WTC11 (cell line): ENCODE measurements around the gene DNAH7. TPM values are rescaled to one million over a fixed set of nuclear protein-coding genes. Genes with fewer than 3 reads are reported as not detected.

ENCODE experiments used
- ATAC-seq: fragments of 200-7000 bp; cut with Tn5 transposase; 2 replicates; pipeline ENCODE4 v1.10.0; 2021; ENCODE audit warnings: mild to moderate bottlenecking, moderate library complexity
- CTCF ChIA-PET: fragments of 300-600 bp; sonication (Branson Sonifier 250); formaldehyde crosslinking; loops from one replicate; lab custom pipeline; 2021; ENCODE audit warnings: antibody characterized with exemption; lab: Charles Lee
- POLR2A ChIA-PET: fragments of 350-600 bp; sonication (Branson Sonifier 250); formaldehyde crosslinking; loops from one replicate; lab custom pipeline; 2021; ENCODE audit warnings: antibody characterized with exemption; lab: Charles Lee
- DNase-seq: peaks from one replicate; pipeline ENCODE4 v3.0.0; 2021; ENCODE audit warnings: low spot score
- H3K27ac Mint-ChIP-seq: 2 replicates; pipeline ENCODE4 v1.8.0; 2021; ENCODE audit warnings: mixed read lengths
- H3K27me3 Mint-ChIP-seq: 2 replicates; pipeline ENCODE4 v1.8.0; 2021; ENCODE audit warnings: low read depth, mild to moderate bottlenecking, moderate library complexity, mixed read lengths
- H3K36me3 Mint-ChIP-seq: 2 replicates; pipeline ENCODE4 v1.8.0; 2021; ENCODE audit warnings: mixed read lengths
- H3K4me1 Mint-ChIP-seq: 2 replicates; pipeline ENCODE4 v1.8.0; 2022; ENCODE audit warnings: mixed read lengths
- H3K4me3 Mint-ChIP-seq: 2 replicates; pipeline ENCODE4 v1.8.0; 2021; ENCODE audit warnings: mild to moderate bottlenecking, moderate library complexity, mixed read lengths
- H3K9me3 Mint-ChIP-seq: 2 replicates; pipeline ENCODE4 v1.8.0; 2021; ENCODE audit warnings: mixed read lengths
- FOXJ3 ChIP-seq: sonication (generic); formaldehyde crosslinking; IDR thresholded peaks from 2 replicates; pipeline ENCODE4 v1.9.0; 2021; ENCODE audit warnings: missing genetic modification reagents, mild to moderate bottlenecking, borderline replicate concordance
- FOXK1 ChIP-seq: sonication (generic); formaldehyde crosslinking; IDR thresholded peaks from 2 replicates; pipeline ENCODE4 v1.8.0; 2022; ENCODE audit warnings: mild to moderate bottlenecking, moderate library complexity, missing genetic modification reagents
- NFYB ChIP-seq: sonication (generic); formaldehyde crosslinking; conservative IDR thresholded peaks from 2 replicates; pipeline ENCODE4 v1.8.0; 2022; ENCODE audit warnings: low read depth, missing genetic modification reagents
- PRRX2 ChIP-seq: fragments of 250-450 bp; sonication (Bioruptor Pico); IDR thresholded peaks from 2 replicates; pipeline ENCODE4 v1.8.0; 2021; ENCODE audit warnings: mild to moderate bottlenecking
- RORB ChIP-seq: fragments of 250-450 bp; sonication (Bioruptor Pico); IDR thresholded peaks from 2 replicates; pipeline ENCODE4 v1.9.0; 2021; ENCODE audit warnings: mild to moderate bottlenecking
- SOX15 ChIP-seq: fragments of 250-450 bp; sonication (Bioruptor Pico); IDR thresholded peaks from 2 replicates; pipeline ENCODE4 v1.9.0; 2021; ENCODE audit warnings: mild to moderate bottlenecking
- TCF7 ChIP-seq: sonication (generic); formaldehyde crosslinking; IDR thresholded peaks from 2 replicates; pipeline ENCODE4 v1.8.0; 2022; ENCODE audit warnings: mild to moderate bottlenecking, low read depth, missing genetic modification reagents, moderate library complexity
- TEAD1 ChIP-seq: sonication (generic); formaldehyde crosslinking; IDR thresholded peaks from 2 replicates; pipeline ENCODE4 v1.8.0; 2022; ENCODE audit warnings: mild to moderate bottlenecking, missing genetic modification reagents
- TEAD4 ChIP-seq: sonication (generic); formaldehyde crosslinking; IDR thresholded peaks from 2 replicates; pipeline ENCODE4 v1.8.0; 2022; ENCODE audit warnings: mild to moderate bottlenecking, missing genetic modification reagents
- ZNF671 ChIP-seq: fragments of 250-450 bp; sonication (Bioruptor Pico); IDR thresholded peaks from 2 replicates; pipeline ENCODE4 v1.8.0; 2021; ENCODE audit warnings: mild to moderate bottlenecking
- total RNA-seq: library from RNA; stranded (reverse); gene quantifications from 3 replicates; pipeline ENCODE4 v1.2.3, GENCODE V29; 2021
- TF ChIP-seq, protein P1 (sequence below): fragments of 200-600 bp; IDR thresholded peaks from 2 replicates; pipeline ENCODE4 v1.8.0; 2022; ENCODE audit warnings: antibody characterized with exemption
- TF ChIP-seq, protein P2 (sequence below): fragments of 250-450 bp; sonication (Bioruptor Pico); IDR thresholded peaks from 2 replicates; pipeline ENCODE4 v1.9.0; 2021; ENCODE audit warnings: mild to moderate bottlenecking
- TF ChIP-seq, protein P3 (sequence below): sonication (generic); formaldehyde crosslinking; IDR thresholded peaks from 2 replicates; pipeline ENCODE4 v1.8.1; 2023; ENCODE audit warnings: mild to moderate bottlenecking, missing genetic modification reagents, borderline replicate concordance
- TF ChIP-seq, protein P4 (sequence below): sonication (generic); formaldehyde crosslinking; IDR thresholded peaks from 2 replicates; pipeline ENCODE4 v1.8.1; 2023; ENCODE audit warnings: mild to moderate bottlenecking, missing genetic modification reagents, moderate library complexity
- TF ChIP-seq, protein P5 (sequence below): sonication (generic); formaldehyde crosslinking; conservative IDR thresholded peaks from 2 replicates; pipeline ENCODE4 v1.8.1; 2023; ENCODE audit warnings: mild to moderate bottlenecking, low read depth, missing genetic modification reagents, moderate library complexity
- TF ChIP-seq, protein P6 (sequence below): sonication (generic); formaldehyde crosslinking; IDR thresholded peaks from 2 replicates; pipeline ENCODE4 v1.8.0; 2022; ENCODE audit warnings: mild to moderate bottlenecking, missing genetic modification reagents
- TF ChIP-seq, protein P7 (sequence below): fragments of 250-450 bp; sonication (Bioruptor Pico); IDR thresholded peaks from 2 replicates; pipeline ENCODE4 v1.9.0; 2021; ENCODE audit warnings: mild to moderate bottlenecking, borderline replicate concordance
- TF ChIP-seq, protein P8 (sequence below): sonication (generic); formaldehyde crosslinking; IDR thresholded peaks from 2 replicates; pipeline ENCODE4 v1.8.1; 2022; ENCODE audit warnings: low read depth, mild to moderate bottlenecking, moderate library complexity, missing genetic modification reagents, borderline replicate concordance

DNAH7 gene
- total RNA-seq, 1 experiment from 2014 or later, result 0.04 TPM

DNA sequence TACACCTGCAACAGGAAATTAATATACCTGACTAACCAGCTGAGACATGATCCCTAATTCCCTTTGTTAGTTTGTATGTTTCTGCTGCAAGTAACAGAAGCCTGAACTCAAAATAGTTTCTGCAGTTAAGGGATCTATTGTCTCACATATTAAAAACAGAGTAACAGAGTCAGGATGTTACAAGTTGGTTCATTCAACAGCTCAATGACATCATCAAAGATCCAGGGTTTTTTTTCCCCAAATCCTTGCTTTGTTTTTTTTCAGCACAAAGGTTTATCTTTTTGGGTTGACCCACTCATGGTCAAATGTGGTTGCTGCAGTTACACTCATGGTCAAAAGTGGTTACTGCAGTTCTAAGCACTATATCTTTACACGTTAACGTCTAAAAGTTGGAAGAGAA, 35.0 kb upstream of the DNAH7 start (continued):
- TF ChIP-seq, protein P1, sequence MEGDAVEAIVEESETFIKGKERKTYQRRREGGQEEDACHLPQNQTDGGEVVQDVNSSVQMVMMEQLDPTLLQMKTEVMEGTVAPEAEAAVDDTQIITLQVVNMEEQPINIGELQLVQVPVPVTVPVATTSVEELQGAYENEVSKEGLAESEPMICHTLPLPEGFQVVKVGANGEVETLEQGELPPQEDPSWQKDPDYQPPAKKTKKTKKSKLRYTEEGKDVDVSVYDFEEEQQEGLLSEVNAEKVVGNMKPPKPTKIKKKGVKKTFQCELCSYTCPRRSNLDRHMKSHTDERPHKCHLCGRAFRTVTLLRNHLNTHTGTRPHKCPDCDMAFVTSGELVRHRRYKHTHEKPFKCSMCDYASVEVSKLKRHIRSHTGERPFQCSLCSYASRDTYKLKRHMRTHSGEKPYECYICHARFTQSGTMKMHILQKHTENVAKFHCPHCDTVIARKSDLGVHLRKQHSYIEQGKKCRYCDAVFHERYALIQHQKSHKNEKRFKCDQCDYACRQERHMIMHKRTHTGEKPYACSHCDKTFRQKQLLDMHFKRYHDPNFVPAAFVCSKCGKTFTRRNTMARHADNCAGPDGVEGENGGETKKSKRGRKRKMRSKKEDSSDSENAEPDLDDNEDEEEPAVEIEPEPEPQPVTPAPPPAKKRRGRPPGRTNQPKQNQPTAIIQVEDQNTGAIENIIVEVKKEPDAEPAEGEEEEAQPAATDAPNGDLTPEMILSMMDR, result no peak
- TF ChIP-seq FOXJ3 (CRISPR knock-in tag), result no peak
- no peak for TF ChIP-seq RORB (CRISPR knock-in tag)
- TF ChIP-seq, protein P2, sequence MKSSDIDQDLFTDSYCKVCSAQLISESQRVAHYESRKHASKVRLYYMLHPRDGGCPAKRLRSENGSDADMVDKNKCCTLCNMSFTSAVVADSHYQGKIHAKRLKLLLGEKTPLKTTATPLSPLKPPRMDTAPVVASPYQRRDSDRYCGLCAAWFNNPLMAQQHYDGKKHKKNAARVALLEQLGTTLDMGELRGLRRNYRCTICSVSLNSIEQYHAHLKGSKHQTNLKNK (CRISPR knock-in tag), result no peak
- no peak for TF ChIP-seq NFYB (CRISPR knock-in tag)
- TF ChIP-seq, protein P3, sequence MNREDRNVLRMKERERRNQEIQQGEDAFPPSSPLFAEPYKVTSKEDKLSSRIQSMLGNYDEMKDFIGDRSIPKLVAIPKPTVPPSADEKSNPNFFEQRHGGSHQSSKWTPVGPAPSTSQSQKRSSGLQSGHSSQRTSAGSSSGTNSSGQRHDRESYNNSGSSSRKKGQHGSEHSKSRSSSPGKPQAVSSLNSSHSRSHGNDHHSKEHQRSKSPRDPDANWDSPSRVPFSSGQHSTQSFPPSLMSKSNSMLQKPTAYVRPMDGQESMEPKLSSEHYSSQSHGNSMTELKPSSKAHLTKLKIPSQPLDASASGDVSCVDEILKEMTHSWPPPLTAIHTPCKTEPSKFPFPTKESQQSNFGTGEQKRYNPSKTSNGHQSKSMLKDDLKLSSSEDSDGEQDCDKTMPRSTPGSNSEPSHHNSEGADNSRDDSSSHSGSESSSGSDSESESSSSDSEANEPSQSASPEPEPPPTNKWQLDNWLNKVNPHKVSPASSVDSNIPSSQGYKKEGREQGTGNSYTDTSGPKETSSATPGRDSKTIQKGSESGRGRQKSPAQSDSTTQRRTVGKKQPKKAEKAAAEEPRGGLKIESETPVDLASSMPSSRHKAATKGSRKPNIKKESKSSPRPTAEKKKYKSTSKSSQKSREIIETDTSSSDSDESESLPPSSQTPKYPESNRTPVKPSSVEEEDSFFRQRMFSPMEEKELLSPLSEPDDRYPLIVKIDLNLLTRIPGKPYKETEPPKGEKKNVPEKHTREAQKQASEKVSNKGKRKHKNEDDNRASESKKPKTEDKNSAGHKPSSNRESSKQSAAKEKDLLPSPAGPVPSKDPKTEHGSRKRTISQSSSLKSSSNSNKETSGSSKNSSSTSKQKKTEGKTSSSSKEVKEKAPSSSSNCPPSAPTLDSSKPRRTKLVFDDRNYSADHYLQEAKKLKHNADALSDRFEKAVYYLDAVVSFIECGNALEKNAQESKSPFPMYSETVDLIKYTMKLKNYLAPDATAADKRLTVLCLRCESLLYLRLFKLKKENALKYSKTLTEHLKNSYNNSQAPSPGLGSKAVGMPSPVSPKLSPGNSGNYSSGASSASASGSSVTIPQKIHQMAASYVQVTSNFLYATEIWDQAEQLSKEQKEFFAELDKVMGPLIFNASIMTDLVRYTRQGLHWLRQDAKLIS (CRISPR knock-in tag), result no peak
- TF ChIP-seq, protein P4, sequence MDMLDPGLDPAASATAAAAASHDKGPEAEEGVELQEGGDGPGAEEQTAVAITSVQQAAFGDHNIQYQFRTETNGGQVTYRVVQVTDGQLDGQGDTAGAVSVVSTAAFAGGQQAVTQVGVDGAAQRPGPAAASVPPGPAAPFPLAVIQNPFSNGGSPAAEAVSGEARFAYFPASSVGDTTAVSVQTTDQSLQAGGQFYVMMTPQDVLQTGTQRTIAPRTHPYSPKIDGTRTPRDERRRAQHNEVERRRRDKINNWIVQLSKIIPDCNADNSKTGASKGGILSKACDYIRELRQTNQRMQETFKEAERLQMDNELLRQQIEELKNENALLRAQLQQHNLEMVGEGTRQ, result no peak
- TF ChIP-seq ZNF671 (CRISPR knock-in tag), result no peak
- TF ChIP-seq PRRX2 (CRISPR knock-in tag), result no peak
- TF ChIP-seq, protein P5, sequence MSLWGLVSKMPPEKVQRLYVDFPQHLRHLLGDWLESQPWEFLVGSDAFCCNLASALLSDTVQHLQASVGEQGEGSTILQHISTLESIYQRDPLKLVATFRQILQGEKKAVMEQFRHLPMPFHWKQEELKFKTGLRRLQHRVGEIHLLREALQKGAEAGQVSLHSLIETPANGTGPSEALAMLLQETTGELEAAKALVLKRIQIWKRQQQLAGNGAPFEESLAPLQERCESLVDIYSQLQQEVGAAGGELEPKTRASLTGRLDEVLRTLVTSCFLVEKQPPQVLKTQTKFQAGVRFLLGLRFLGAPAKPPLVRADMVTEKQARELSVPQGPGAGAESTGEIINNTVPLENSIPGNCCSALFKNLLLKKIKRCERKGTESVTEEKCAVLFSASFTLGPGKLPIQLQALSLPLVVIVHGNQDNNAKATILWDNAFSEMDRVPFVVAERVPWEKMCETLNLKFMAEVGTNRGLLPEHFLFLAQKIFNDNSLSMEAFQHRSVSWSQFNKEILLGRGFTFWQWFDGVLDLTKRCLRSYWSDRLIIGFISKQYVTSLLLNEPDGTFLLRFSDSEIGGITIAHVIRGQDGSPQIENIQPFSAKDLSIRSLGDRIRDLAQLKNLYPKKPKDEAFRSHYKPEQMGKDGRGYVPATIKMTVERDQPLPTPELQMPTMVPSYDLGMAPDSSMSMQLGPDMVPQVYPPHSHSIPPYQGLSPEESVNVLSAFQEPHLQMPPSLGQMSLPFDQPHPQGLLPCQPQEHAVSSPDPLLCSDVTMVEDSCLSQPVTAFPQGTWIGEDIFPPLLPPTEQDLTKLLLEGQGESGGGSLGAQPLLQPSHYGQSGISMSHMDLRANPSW (CRISPR knock-in tag), result no peak
- no peak for TF ChIP-seq TCF7 (CRISPR knock-in tag)

DNA sequence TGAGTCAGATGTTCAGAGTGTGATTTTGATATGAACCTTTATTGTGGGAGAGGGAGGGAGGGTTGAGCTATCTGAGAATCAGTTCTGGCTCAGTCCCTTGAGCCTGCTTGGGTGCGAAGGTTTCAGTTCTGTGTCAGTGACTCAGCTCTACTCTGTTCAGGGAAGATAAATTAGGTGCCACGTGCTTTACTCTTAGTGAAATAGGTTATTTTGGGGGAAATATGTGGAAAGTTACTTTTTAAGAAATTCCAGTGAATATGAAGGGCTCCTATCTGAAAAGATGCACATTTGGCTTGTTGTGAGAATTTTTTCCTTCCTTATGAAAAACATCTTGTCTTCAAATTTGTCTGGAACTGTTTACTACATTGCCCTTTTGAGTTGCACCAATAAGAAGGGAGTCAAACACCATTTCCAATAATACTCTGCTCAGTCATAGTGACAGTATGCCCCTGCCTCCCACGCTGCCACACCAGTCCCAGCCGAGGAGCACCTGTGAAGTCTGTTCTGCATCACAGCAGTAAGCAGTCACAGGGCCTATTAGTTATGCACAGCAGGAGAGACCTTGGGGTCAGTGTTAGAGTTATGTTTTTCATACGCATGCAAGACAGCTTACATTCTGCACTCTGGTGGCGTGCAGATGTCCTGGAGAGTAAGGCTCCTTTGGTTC, 32.8 kb upstream of the DNAH7 start:
- CTCF ChIA-PET, result interaction anchor here (1.8 kb wide), 1 partner anchor 23 kb away, joined by 7 read pairs; no protein-coding TSS in a partner anchor
- ATAC-seq (peak; percentile 38), DNase-seq (no peak)
- H3K4me1 Mint-ChIP-seq, result peaks cover 57% of the 10 kb centered on the region
- POLR2A ChIA-PET, result no interaction called here
- H3K9me3 Mint-ChIP-seq, result peaks cover 8% of the 10 kb centered on the region
- H3K27ac Mint-ChIP-seq, result peak overlapping the region; percentile 58; the same call in 1 of the 2 replicates
- no peak overlapping the region for H3K4me3 Mint-ChIP-seq
- peaks cover 3% of the 10 kb centered on the region; the same call in 1 of the 2 replicates for H3K36me3 Mint-ChIP-seq
- H3K27me3 Mint-ChIP-seq, result no peaks in the 10 kb centered on the region
- peak; percentile 43; the same call in 1 of the 2 replicates for TF ChIP-seq TEAD1 (CRISPR knock-in tag)
- TF ChIP-seq, protein P6, sequence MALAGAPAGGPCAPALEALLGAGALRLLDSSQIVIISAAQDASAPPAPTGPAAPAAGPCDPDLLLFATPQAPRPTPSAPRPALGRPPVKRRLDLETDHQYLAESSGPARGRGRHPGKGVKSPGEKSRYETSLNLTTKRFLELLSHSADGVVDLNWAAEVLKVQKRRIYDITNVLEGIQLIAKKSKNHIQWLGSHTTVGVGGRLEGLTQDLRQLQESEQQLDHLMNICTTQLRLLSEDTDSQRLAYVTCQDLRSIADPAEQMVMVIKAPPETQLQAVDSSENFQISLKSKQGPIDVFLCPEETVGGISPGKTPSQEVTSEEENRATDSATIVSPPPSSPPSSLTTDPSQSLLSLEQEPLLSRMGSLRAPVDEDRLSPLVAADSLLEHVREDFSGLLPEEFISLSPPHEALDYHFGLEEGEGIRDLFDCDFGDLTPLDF (CRISPR knock-in tag), result no peak
- TF ChIP-seq SOX15 (CRISPR knock-in tag), result no peak
- 0 out of 2 replicates have a peak, but pooled peaks have one; percentile 20 for TF ChIP-seq TEAD4 (CRISPR knock-in tag)
- 0 out of 2 replicates have a peak, but pooled peaks have one; percentile 22 for TF ChIP-seq FOXK1 (CRISPR knock-in tag)
- no peak for TF ChIP-seq PRRX2 (CRISPR knock-in tag)
- TF ChIP-seq, protein P7, sequence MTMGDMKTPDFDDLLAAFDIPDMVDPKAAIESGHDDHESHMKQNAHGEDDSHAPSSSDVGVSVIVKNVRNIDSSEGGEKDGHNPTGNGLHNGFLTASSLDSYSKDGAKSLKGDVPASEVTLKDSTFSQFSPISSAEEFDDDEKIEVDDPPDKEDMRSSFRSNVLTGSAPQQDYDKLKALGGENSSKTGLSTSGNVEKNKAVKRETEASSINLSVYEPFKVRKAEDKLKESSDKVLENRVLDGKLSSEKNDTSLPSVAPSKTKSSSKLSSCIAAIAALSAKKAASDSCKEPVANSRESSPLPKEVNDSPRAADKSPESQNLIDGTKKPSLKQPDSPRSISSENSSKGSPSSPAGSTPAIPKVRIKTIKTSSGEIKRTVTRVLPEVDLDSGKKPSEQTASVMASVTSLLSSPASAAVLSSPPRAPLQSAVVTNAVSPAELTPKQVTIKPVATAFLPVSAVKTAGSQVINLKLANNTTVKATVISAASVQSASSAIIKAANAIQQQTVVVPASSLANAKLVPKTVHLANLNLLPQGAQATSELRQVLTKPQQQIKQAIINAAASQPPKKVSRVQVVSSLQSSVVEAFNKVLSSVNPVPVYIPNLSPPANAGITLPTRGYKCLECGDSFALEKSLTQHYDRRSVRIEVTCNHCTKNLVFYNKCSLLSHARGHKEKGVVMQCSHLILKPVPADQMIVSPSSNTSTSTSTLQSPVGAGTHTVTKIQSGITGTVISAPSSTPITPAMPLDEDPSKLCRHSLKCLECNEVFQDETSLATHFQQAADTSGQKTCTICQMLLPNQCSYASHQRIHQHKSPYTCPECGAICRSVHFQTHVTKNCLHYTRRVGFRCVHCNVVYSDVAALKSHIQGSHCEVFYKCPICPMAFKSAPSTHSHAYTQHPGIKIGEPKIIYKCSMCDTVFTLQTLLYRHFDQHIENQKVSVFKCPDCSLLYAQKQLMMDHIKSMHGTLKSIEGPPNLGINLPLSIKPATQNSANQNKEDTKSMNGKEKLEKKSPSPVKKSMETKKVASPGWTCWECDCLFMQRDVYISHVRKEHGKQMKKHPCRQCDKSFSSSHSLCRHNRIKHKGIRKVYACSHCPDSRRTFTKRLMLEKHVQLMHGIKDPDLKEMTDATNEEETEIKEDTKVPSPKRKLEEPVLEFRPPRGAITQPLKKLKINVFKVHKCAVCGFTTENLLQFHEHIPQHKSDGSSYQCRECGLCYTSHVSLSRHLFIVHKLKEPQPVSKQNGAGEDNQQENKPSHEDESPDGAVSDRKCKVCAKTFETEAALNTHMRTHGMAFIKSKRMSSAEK (CRISPR knock-in tag), result no peak
- no peak for TF ChIP-seq RORB (CRISPR knock-in tag)
- TF ChIP-seq, protein P8, sequence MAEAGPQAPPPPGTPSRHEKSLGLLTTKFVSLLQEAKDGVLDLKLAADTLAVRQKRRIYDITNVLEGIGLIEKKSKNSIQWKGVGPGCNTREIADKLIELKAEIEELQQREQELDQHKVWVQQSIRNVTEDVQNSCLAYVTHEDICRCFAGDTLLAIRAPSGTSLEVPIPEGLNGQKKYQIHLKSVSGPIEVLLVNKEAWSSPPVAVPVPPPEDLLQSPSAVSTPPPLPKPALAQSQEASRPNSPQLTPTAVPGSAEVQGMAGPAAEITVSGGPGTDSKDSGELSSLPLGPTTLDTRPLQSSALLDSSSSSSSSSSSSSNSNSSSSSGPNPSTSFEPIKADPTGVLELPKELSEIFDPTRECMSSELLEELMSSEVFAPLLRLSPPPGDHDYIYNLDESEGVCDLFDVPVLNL (CRISPR knock-in tag), result no peak
